ENCODE results near the gene CRY2. TPM values are rescaled to one million over a fixed set of nuclear protein-coding genes. Genes with fewer than 3 reads are reported as not detected.

The CRY2 gene
- total and polyA plus RNA-seq, 10 of the 15 experiments (the other 5 are each of a cell fraction or from before 2014, with no cell fraction given), result 1.2 to 14.7 (median 8.1) TPM

DNA sequence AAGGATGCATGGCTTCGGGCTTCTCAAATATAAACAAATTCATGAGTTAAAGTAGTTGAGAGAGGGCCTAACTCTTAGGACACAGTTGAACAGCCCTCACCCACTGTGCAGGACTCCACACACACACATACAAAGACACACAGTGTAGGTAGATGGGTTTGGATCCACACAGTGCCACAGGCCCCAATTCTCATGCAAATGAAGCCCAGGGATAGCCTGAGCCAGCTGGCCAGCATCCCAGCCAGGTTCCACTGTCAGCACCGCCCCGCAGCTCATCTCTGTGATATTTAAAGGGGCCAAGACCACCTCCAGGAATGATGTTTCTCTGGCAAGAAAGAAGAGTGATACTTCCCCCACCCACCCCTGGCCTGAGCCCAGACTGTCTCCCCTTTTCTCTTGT is 30.7 kb upstream of the CRY2 start (continued):
- TF ChIP-seq, protein P1, sequence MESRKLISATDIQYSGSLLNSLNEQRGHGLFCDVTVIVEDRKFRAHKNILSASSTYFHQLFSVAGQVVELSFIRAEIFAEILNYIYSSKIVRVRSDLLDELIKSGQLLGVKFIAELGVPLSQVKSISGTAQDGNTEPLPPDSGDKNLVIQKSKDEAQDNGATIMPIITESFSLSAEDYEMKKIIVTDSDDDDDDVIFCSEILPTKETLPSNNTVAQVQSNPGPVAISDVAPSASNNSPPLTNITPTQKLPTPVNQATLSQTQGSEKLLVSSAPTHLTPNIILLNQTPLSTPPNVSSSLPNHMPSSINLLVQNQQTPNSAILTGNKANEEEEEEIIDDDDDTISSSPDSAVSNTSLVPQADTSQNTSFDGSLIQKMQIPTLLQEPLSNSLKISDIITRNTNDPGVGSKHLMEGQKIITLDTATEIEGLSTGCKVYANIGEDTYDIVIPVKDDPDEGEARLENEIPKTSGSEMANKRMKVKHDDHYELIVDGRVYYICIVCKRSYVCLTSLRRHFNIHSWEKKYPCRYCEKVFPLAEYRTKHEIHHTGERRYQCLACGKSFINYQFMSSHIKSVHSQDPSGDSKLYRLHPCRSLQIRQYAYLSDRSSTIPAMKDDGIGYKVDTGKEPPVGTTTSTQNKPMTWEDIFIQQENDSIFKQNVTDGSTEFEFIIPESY (IDR thresholded peaks at IDR 0.05), result no peak
- TF ChIP-seq PML (IDR thresholded peaks at IDR 0.05; ENCODE audit: low read length) (no peak), HDGF (IDR thresholded peaks at IDR 0.05) (no peak), SMAD1 (IDR thresholded peaks at IDR 0.05; ENCODE audit: low read depth, partially characterized antibody) (no peak), SUZ12 (IDR thresholded peaks at IDR 0.05; ENCODE audit: unreplicated experiment) (no peak), RELA (IDR thresholded peaks at IDR 0.05; ENCODE audit: borderline replicate concordance, partially characterized antibody) (no peak), CBX5 (IDR thresholded peaks at IDR 0.05; ENCODE audit: low read depth) (no peak), PAX8 (IDR thresholded peaks at IDR 0.05) (no peak), SIN3A (IDR thresholded peaks at IDR 0.05; ENCODE audit: low read depth, low read length) (no peak), WRNIP1 (IDR thresholded peaks at IDR 0.05; ENCODE audit: borderline replicate concordance, low read depth, low read length) (no peak), NFYB (IDR thresholded peaks at IDR 0.05; ENCODE audit: insufficient read depth, low read depth, low read length) (no peak)
- TF ChIP-seq, protein P2, sequence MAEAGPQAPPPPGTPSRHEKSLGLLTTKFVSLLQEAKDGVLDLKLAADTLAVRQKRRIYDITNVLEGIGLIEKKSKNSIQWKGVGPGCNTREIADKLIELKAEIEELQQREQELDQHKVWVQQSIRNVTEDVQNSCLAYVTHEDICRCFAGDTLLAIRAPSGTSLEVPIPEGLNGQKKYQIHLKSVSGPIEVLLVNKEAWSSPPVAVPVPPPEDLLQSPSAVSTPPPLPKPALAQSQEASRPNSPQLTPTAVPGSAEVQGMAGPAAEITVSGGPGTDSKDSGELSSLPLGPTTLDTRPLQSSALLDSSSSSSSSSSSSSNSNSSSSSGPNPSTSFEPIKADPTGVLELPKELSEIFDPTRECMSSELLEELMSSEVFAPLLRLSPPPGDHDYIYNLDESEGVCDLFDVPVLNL (IDR thresholded peaks at IDR 0.05; ENCODE audit: low read depth, low read length), result no peak

Measured in GM12878 (cell line).